Activated T-cell treated with anti-CD3 and anti-CD28 coated beads for 1 hour (primary cell): ENCODE data around the gene AASDH.

Source experiments
- DNase-seq: peaks from one replicate; pipeline ENCODE4 v3.0.0-alpha.2; 2020; ENCODE audit warnings: low read depth

Gene AASDH

GRCh38 chr4:56315543-56315942 lies 71.7 kb downstream of the AASDH start:
- no peak for DNase-seq

DNA sequence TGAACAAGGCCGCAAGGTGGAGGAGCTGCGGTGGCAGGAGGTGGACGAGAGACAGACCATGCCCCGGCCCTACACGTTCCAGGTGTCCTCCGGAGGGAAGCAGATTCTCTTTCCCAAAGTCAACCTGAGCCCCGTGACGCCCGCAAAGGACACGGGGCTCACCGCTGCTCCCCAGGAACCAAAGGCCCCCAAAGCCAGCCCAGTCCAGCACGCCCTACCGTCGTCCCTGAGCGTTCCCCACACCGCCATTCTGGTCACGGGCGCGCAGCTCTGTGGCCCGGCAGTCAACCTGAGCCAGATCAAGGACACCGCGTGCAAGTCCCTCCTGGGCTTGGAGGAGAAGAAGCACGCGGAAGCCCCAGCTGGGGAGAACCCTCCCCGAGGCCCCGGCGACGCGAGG lies 72.2 kb downstream of the AASDH start:
- DNase-seq: no peak

DNA sequence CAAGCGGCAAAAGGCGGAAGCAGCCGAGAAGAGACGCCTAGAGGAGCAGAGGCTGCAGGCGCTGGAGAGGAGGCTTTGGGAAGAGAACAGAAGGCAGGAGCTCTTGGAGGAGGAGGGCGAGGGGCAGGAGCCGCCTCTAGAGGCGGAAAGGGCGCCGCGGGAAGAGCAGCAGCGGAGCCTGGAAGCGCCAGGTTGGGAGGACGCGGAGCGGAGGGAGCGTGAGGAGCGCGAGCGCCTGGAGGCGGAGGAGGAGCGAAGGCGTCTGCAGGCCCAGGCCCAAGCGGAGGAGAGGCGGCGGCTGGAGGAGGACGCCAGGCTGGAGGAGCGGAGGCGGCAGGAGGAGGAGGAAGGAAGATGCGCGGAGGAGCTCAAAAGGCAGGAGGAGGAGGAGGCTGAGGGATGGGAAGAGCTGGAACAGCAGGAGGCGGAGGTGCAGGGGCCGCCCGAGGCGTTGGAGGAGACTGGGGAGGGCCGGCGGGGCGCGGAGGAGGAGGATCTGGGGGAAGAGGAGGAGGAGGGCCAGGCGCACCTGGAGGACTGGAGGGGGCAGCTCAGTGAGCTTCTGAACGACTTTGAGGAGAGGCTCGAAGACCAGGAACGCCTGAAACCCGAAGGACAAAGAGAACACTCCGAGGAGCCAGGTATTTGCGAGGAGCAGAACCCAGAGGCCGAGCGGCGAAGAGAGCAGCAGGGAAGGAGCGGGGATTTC lies 72.9 kb downstream of the AASDH start:
- no peak for DNase-seq

GRCh38 chr4:56313132-56313531 lies 74.2 kb downstream of the AASDH start:
- DNase-seq: no peak

GRCh38 chr4:56311299-56311975 lies 75.9 kb downstream of the AASDH start:
- DNase-seq: no peak

DNA sequence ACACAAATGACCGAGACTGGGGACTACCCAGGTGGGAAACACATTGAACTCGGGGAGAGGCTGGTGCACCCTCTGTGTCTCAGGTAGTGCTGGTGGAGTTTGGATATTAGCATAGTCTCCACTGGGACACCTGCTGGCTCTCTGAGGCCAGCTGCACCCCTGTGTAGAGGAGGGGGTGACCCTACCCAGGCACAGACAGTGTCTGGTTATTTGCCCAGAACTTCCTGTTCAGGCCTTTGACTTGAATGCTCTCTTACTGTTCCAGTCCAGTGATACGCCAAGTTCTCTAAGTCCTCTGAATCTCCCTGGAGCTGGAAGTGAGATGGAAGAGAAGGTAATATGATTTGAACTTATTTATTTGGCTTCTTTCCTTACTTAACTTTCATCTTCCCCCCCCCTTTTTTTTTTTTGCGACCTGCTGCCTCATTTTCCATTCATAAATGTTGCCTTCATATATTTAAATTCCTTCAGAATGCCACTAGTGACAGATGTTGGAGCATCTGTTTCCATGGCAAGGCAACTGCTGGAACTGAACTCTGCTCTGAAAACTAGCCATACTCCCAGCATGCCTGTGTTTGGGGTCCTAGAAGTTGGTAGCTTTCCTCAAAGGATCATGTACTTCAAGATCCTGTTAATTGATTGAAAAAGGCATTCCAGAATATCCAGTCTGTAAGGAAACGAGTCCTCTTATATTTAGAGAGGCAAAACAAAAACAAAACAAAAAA lies 76.7 kb downstream of the AASDH start:
- no peak for DNase-seq

DNA sequence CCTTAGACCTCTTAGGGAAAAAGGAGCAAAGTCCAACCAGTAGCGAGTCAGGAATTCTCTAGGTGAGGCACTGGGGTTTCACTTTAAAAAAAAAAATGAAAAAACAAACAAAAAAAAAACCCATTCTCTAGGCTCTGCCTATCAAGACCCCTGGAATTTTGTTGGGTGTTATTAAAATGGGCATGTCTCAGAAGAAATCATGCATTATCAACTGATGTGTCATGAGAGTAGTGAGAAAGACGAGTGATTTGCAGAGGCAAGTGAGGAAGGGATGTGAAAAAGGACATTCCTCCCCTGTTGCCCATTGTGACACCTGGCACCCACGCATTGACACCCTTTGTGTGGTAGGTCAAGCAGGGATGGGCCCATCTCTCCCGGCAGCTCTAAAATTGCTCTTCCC lies 78.9 kb downstream of the AASDH start:
- DNase-seq: no peak

GRCh38 chr4:56307423-56307822 lies 79.9 kb downstream of the AASDH start:
- DNase-seq: no peak

GRCh38 chr4:56305390-56305789 lies 81.9 kb downstream of the AASDH start:
- no peak for DNase-seq

DNA sequence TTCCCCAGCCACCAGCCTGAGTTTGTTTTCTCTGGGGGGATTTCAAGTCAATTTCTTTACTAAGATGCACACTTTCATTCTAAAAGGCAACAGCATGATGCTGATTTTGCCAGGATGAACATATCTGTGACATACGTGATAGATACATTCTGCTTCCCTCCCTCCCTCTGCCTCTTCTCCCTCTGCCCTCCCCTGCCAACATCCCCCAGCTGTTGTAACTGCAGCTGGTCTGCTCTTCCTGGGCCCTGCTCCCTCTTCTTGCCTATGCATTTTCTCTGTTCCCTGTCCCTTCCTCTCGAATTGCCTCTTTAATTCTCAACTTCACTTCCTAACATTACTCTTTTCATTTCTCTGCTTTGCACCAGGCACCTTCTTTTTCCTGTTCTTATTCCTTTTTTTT lies 83.4 kb downstream of the AASDH start:
- DNase-seq: no peak

DNA sequence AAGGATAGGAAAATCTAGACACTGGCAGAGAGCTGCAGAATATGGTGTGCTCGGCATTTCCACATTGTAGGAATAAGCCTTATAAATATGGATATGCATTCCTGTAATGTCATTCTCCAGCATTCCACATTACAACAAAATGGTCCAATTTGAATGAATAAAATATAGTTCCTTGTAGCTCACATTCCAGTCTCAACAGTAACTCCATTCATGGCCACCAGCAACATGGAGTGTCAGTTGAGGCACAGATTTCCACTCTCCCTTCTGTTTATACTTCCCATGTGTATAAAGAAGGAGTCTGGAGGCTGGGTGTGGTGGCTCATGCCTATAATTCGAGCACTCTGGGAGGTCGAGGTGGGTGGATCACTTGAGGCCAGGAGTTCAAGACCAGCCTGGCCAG lies 84.5 kb downstream of the AASDH start:
- no peak for DNase-seq

GRCh38 chr4:56301997-56302496 lies 85.2 kb downstream of the AASDH start:
- DNase-seq: no peak

DNA sequence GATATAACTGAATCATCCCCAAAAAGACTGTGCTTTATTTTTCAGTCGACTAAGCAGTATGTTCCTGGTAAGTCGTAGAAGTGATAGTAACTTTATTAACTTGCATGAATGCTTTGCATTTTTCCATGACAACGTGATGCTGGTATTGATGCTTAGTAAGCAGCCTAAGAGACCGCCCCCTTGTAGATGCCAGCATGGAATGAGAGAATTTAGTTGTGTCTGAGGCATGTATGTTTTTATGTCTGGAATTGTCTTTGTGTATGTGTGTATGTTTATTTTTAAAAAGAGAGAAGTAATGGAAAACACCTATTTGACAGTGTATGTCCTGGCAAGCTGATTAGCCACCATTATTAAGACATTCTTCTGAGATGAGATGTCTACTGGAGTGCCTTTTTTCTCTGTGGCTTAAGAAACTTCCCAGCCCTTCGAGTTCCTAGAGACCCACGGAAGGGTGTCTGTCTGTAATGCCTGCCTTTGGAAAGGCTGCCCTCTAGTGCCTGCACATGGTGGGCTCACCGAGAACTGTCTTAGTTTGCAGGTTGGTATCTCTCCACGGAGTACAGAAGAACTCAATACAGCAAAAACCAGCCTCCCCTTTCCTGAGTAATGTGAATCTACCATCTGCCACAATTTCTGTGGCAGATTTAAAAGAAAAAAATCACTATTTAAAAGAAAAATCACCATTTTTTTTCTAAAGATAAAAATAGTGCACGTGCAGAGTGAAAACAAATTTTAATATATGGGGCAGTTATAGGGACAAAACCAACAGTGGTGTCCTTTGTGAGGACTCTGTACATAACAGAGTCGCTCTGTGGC lies 85.9 kb downstream of the AASDH start:
- peak; percentile 19 for DNase-seq

DNA sequence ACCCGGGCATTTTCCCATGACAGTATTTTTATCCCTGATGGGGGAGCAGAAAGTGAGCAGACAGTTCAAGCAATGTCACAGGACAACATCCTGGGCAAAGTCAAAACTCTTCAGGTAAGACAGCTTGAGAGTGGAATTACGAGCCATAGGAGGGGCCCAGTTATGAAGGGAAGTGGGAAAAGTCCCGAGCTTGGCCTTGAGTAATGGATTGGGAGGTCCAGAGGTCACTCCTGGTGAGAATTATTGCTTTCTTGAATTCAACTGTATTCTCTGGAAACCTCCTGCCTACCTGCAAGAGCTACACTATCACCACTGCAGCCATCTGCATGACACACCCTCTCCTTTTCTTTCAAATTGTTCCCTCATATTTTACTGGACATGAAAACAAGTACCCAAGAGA lies 89.1 kb downstream of the AASDH start:
- DNase-seq: no peak

- DNase-seq: no peak
These were observed 89.5 kb downstream of the AASDH start for GRCh38 chr4:56297776-56298175.

- no peak for DNase-seq
These were observed 90.8 kb downstream of the AASDH start for GRCh38 chr4:56296526-56296925.

DNA sequence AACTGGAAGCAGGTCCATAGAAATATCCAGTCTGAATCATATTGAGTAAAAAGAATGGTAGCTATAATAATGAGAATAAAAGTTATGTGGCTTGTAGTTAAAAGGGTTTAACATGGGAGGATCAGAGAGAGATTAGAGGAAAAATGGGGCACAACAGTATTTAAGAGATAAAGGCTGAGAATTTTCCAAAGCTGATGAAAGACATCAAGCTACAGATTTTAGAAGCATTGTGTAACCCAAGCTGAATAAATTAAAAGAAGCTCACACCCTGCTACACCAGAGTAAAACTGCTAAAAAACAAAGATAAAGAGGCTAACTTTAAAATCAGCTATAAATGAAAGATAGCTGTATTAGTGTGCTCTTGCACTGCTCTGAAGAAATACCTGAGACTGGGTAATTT lies 94.2 kb downstream of the AASDH start:
- DNase-seq: no peak

DNA sequence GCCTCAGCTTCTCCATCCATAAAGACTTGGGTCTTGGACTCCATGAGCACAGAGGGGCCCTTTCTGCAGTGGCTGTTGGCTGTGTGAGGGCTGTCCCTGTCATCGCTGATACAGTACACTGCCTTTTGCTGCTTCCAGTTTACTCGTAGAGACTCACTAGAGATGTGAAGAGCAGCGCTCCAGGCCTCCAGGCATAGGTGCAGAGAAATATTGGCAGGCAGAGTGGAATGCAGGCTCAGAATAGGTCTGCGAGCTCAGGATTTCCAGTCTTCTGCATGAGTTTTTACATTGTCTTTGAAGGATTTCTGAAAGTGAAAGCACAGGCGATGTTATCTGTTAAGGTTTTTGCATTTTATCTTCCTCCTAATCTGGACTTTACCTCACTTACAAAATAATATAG lies 97.4 kb downstream of the AASDH start:
- no peak for DNase-seq

DNA sequence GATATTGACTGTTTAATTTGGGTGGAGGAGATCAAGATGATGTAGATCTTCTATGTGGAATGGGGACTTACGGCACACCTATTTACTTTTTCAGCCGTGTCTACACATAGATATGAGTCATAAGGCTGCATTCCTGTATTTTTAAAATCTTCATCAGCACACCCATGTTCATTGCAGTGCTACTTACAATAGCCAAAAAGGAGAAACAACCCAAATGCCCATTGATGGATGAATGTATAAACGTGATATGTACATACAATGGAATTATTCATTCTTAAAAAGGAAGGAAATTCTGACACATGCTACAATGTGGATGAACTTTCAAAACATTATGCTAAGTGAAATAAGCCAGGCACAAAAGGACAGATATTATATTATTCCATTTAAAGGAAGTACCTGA lies 98.6 kb downstream of the AASDH start:
- no peak for DNase-seq
